K562 (cell line): ENCODE measurements around the gene SLC9A1. TPM values are rescaled to one million over a fixed set of nuclear protein-coding genes. Genes with fewer than 3 reads are reported as not detected.

Experiments
- ATF1 ChIP-seq, 2 experiments: fragments of 450-650 bp in 1 of 2; IDR thresholded peaks; 2 replicates each; pipeline ENCODE4 v1.6.1; 2016; ENCODE audit warnings: missing compliant biosample characterization in 1 of 2, missing genetic modification characterization in 1 of 2
- ATF7 ChIP-seq: fragments of 450-650 bp; IDR thresholded peaks from 2 replicates; pipeline ENCODE4 v1.7.1; 2014; ENCODE audit warnings: mild to moderate bottlenecking, moderate library complexity
- CTBP1 ChIP-seq: fragments of 450-650 bp; IDR thresholded peaks from 2 replicates; pipeline ENCODE4 v1.6.1; 2016; ENCODE audit warnings: borderline replicate concordance
- DIDO1 ChIP-seq: fragments of 450-650 bp; IDR thresholded peaks from 2 replicates; pipeline ENCODE4 v1.6.1; 2016; ENCODE audit warnings: low read depth, missing biosample characterization, missing genetic modification characterization
- FOXM1 ChIP-seq, 2 experiments: fragments of 450-650 bp in 1 of 2; sonication (generic) in 1 of 2; formaldehyde crosslinking in 1 of 2; IDR thresholded peaks; 2 replicates each; pipeline versions ENCODE4 v1.6.1 to v1.9.0; 2017 to 2022; ENCODE audit warnings: low read depth in 2 of 2, mild to moderate bottlenecking in 2 of 2, missing genetic modification reagents in 1 of 2, moderate library complexity in 1 of 2
- HCFC1 ChIP-seq: IDR thresholded peaks from 2 replicates; pipeline ENCODE4 v1.6.1; 2012; ENCODE audit warnings: low read depth, low read length, improper control_type of control experiment
- HDAC8 ChIP-seq: fragments of 450-650 bp; IDR thresholded peaks from 2 replicates; pipeline ENCODE4 v1.6.1; 2016; ENCODE audit warnings: mild to moderate bottlenecking, missing genetic modification characterization, moderate library complexity, missing compliant biosample characterization
- JUN ChIP-seq, 2 experiments: sonication (generic) in 1 of 2; formaldehyde crosslinking in 1 of 2; IDR thresholded peaks; 2 replicates each; pipeline versions ENCODE4 v1.6.1 to v1.8.0; 2012 to 2022; ENCODE audit warnings: borderline replicate concordance in 2 of 2, mild to moderate bottlenecking in 2 of 2, improper control_type of control experiment in 1 of 2, low read depth in 1 of 2, low read length in 1 of 2, missing genetic modification reagents in 1 of 2
- JUND ChIP-seq, 2 experiments: IDR thresholded peaks; 2 replicates in 1 of 2; 3 replicates in 1 of 2; pipeline ENCODE4 v1.6.1; 2011; ENCODE audit warnings: borderline replicate concordance in 2 of 2, low read depth in 2 of 2, low read length in 2 of 2, improper control_type of control experiment in 1 of 2, missing biosample characterization in 1 of 2, missing genetic modification characterization in 1 of 2, missing genetic modification reagents in 1 of 2
- MEF2A ChIP-seq: IDR thresholded peaks from 2 replicates; pipeline ENCODE4 v1.6.1; 2011; ENCODE audit warnings: low read depth, mild to moderate bottlenecking, low read length, moderate library complexity; ENCODE audit not compliant: control insufficient read depth
- NBN ChIP-seq: fragments of 450-650 bp; IDR thresholded peaks from 2 replicates; pipeline ENCODE4 v1.6.1; 2016; ENCODE audit warnings: low read depth, mild to moderate bottlenecking
- PHB2 ChIP-seq: fragments of 450-650 bp; IDR thresholded peaks from 2 replicates; pipeline ENCODE4 v1.6.1; 2017; ENCODE audit warnings: low read depth
- PRPF4 ChIP-seq: fragments of 200-400 bp; formaldehyde crosslinking; IDR thresholded peaks from one replicate; pipeline ENCODE4 v1.6.1; 2017; ENCODE audit warnings: low read length, low read depth, mild to moderate bottlenecking; ENCODE audit not compliant: insufficient read depth, poor library complexity, severe bottlenecking
- TAL1 ChIP-seq: fragments of 450-650 bp; IDR thresholded peaks from 2 replicates; pipeline ENCODE4 v1.6.1; 2016; ENCODE audit warnings: mild to moderate bottlenecking
- ZFX ChIP-seq: sonication (generic); formaldehyde crosslinking; IDR thresholded peaks from 2 replicates; pipeline ENCODE4 v1.8.0; 2022; ENCODE audit warnings: mild to moderate bottlenecking, missing genetic modification reagents, moderate library complexity
- ZNF253 ChIP-seq: fragments of 250-450 bp; sonication (Bioruptor Pico); conservative IDR thresholded peaks from 2 replicates; pipeline ENCODE4 v1.6.1; 2021; ENCODE audit warnings: mild to moderate bottlenecking
- polyA plus RNA-seq, 8 experiments: library from polyadenylated mRNA; depleted of rRNA in 4 of 8; stranded (reverse) in 5 of 8; unstranded in 3 of 8; fragments of >200 nt; fragmentation: Nextera tagmentation in 2 of 8; fragmentation: Illumina TruSeq in 1 of 8; extraction: Ambion mirVana in 2 of 8; extraction: Trizol in 1 of 8; gene quantifications; 2 replicates each; pipeline versions ENCODE4 v1.2.1 to v1.2.3, GENCODE V29; 2011 to 2014; ENCODE audit warnings: inconsistent platforms in 1 of 8, missing spikeins in 1 of 8
- total RNA-seq, 7 experiments: library from RNA; depleted of rRNA in 6 of 7; stranded (reverse); fragments of >200 nt in 6 of 7; fragmentation: Illumina TruSeq in 2 of 7; extraction: Trizol in 2 of 7; gene quantifications; 2 replicates each; pipeline versions ENCODE4 v1.2.1 to v1.2.3, GENCODE V29; 2011 to 2021; ENCODE audit warnings: low replicate concordance in 1 of 7
- TF ChIP-seq, protein P1 (sequence below): fragments of 250-450 bp; sonication (Bioruptor Pico); IDR thresholded peaks from 2 replicates; pipeline ENCODE4 v1.4.0; 2020; ENCODE audit warnings: mild to moderate bottlenecking, moderate library complexity
- TF ChIP-seq, protein P2 (sequence below), 2 experiments: fragments of 450-650 bp; IDR thresholded peaks; 2 replicates each; pipeline ENCODE4 v1.6.1; 2016
- TF ChIP-seq, protein P3 (sequence below): fragments of 450-650 bp; formaldehyde crosslinking; IDR thresholded peaks from 2 replicates; pipeline ENCODE4 v1.4.0; 2022; ENCODE audit warnings: missing genetic modification characterization
- TF ChIP-seq, protein P4 (sequence below): sonication (generic); formaldehyde crosslinking; IDR thresholded peaks from 2 replicates; pipeline ENCODE4 v1.4.0; 2020; ENCODE audit warnings: mild to moderate bottlenecking, missing genetic modification reagents

The SLC9A1 gene
- total and polyA plus RNA-seq, 9 of the 15 experiments (the other 6 are each of a cell fraction or from before 2014, with no cell fraction given), result 0.59 to 14.4 (median 2.0) TPM

DNA sequence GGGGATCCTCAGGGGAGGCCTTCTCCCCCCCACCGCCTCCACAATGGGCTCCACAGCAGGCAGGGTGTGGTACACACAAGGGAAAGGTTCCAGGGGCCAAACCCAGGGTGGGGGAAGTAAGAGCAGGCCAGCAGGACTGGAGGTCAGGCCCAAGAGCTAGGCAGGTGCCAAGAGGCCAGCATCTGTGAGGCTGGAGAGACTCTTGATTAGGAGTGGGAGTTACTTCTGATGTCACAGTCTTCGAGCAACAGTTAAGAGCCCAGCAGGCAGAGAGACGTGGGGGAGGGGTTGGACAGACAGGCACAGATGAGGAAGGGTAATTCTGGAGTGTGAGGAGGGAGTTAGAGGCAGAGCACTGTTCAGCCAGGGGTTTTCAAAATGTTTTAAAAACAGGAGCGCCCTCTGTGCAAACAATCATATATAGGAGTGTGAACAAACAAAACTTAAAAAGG lies 55.8 kb downstream of the SLC9A1 start (continued):
- TF ChIP-seq, protein P1, sequence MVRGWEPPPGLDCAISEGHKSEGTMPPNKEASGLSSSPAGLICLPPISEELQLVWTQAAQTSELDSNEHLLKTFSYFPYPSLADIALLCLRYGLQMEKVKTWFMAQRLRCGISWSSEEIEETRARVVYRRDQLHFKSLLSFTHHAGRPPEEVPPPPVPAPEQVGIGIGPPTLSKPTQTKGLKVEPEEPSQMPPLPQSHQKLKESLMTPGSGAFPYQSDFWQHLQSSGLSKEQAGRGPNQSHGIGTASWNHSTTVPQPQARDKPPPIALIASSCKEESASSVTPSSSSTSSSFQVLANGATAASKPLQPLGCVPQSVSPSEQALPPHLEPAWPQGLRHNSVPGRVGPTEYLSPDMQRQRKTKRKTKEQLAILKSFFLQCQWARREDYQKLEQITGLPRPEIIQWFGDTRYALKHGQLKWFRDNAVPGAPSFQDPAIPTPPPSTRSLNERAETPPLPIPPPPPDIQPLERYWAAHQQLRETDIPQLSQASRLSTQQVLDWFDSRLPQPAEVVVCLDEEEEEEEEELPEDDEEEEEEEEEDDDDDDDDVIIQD (CRISPR knock-in tag), result 0 out of 2 replicates have a peak, but pooled peaks have one; percentile 70
- TF ChIP-seq, protein P2, sequence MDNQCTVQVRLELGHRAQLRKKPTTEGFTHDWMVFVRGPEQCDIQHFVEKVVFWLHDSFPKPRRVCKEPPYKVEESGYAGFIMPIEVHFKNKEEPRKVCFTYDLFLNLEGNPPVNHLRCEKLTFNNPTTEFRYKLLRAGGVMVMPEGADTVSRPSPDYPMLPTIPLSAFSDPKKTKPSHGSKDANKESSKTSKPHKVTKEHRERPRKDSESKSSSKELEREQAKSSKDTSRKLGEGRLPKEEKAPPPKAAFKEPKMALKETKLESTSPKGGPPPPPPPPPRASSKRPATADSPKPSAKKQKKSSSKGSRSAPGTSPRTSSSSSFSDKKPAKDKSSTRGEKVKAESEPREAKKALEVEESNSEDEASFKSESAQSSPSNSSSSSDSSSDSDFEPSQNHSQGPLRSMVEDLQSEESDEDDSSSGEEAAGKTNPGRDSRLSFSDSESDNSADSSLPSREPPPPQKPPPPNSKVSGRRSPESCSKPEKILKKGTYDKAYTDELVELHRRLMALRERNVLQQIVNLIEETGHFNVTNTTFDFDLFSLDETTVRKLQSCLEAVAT (IDR thresholded peaks at IDR 0.05), result 0 out of 4 replicates have a peak, but pooled peaks of 1 of the 2 experiments have one; percentile 11
- TF ChIP-seq ATF1 (CRISPR knock-in tag; IDR thresholded peaks at IDR 0.05) (no peak), ATF1 (tag; IDR thresholded peaks at IDR 0.05) (peak; percentile 82), HDAC8 (tag) (no peak), MEF2A (no peak), PHB2 (no peak), HCFC1 (no peak), NBN (peak; percentile 39; the same call in 1 of the 2 replicates), ZFX (CRISPR knock-in tag) (no peak; the same call in 1 of the 2 replicates), JUN (IDR thresholded peaks at IDR 0.05; ENCODE audit: borderline replicate concordance, low read depth, low read length) (peak; percentile 53; the same call in 1 of the 2 replicates), JUN (CRISPR knock-in tag; IDR thresholded peaks at IDR 0.05; ENCODE audit: borderline replicate concordance) (no peak), FOXM1 (IDR thresholded peaks at IDR 0.05; ENCODE audit: low read depth) (no peak), FOXM1 (CRISPR knock-in tag; IDR thresholded peaks at IDR 0.05; ENCODE audit: low read depth) (no peak), JUND (IDR thresholded peaks at IDR 0.05; ENCODE audit: borderline replicate concordance, low read depth, low read length) (peak; percentile 64; the same call in 1 of the 2 replicates), JUND (tag; IDR thresholded peaks at IDR 0.05; ENCODE audit: borderline replicate concordance, low read depth, low read length) (peak; percentile 77; the same call in 2 of the 3 replicates), DIDO1 (tag) (no peak), TAL1 (peak; percentile 40; the same call in 1 of the 2 replicates), ZNF253 (CRISPR knock-in tag) (no peak), PRPF4 (no peak), ATF7 (peak; percentile 80), CTBP1 (peak; percentile 70; the same call in 1 of the 2 replicates)
- TF ChIP-seq, protein P3, sequence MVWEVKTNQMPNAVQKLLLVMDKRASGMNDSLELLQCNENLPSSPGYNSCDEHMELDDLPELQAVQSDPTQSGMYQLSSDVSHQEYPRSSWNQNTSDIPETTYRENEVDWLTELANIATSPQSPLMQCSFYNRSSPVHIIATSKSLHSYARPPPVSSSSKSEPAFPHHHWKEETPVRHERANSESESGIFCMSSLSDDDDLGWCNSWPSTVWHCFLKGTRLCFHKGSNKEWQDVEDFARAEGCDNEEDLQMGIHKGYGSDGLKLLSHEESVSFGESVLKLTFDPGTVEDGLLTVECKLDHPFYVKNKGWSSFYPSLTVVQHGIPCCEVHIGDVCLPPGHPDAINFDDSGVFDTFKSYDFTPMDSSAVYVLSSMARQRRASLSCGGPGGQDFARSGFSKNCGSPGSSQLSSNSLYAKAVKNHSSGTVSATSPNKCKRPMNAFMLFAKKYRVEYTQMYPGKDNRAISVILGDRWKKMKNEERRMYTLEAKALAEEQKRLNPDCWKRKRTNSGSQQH, result 0 out of 2 replicates have a peak, but pooled peaks have one; percentile 54
- TF ChIP-seq, protein P4, sequence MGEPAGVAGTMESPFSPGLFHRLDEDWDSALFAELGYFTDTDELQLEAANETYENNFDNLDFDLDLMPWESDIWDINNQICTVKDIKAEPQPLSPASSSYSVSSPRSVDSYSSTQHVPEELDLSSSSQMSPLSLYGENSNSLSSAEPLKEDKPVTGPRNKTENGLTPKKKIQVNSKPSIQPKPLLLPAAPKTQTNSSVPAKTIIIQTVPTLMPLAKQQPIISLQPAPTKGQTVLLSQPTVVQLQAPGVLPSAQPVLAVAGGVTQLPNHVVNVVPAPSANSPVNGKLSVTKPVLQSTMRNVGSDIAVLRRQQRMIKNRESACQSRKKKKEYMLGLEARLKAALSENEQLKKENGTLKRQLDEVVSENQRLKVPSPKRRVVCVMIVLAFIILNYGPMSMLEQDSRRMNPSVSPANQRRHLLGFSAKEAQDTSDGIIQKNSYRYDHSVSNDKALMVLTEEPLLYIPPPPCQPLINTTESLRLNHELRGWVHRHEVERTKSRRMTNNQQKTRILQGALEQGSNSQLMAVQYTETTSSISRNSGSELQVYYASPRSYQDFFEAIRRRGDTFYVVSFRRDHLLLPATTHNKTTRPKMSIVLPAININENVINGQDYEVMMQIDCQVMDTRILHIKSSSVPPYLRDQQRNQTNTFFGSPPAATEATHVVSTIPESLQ (CRISPR knock-in tag), result no peak
